ENCODE measurements around the gene DIPK1A.

Gene DIPK1A

DNA sequence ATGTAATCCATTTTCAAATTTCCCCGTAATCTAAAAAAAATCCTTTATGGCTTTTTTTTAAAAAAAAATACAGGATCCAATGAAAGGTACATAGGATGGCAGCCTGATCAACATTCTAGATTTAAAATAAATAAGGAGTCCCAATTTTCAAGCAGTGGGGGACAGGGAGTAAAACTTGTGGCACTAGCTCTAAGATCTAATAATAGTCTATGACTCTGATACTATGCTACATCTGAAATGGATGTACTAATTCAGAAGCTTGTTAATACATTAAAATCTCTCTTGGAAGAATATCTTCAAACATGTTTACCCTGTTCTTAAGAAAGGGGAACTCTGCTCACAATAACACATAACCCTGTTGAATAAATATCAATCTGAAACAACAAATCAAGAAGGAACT, 8.5 kb downstream of the DIPK1A start:
- DNase-seq (ENCODE audit: low spot score) = no peak

- DNase-seq (ENCODE audit: low spot score) = no peak
Observed at GRCh38 chr1:92951141-92951582, 10.1 kb downstream of the DIPK1A start.

- DNase-seq (ENCODE audit: low spot score) = no peak
Observed at GRCh38 chr1:92949937-92950817, 11.1 kb downstream of the DIPK1A start.

GRCh38 chr1:92948071-92948470, 13.2 kb downstream of the DIPK1A start:
- DNase-seq (ENCODE audit: low spot score) = no peak

DNA sequence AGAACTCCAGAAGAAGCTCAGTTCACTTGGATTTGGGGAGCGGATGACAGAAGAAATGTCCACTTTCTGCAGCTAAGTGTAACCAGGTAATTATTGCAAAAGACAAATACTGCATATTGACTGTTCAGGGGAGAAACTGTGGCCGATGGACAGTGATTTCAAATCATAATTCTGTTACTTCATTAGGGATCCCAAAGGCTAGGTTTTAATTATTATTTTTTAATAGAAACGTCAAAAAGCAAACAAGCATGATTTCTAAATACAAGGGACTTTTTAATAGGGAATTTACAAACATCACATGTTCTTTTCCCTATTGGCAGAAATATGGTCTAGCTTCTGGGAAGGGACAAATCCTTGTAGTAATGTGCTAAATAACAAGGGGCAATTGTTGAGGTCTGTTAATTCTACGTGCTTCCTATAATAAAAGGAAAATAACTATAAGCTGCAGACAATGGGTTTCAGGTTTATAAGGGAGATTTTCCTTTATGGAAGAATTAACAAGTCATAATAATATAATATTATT, 15.5 kb downstream of the DIPK1A start:
- no peak for DNase-seq (ENCODE audit: low spot score)

- no peak for DNase-seq (ENCODE audit: low spot score)
Observed at GRCh38 chr1:92944901-92945747, 16.1 kb downstream of the DIPK1A start.

- no peak for DNase-seq (ENCODE audit: low spot score)
Observed at GRCh38 chr1:92943502-92943847, 17.8 kb downstream of the DIPK1A start.

DNA sequence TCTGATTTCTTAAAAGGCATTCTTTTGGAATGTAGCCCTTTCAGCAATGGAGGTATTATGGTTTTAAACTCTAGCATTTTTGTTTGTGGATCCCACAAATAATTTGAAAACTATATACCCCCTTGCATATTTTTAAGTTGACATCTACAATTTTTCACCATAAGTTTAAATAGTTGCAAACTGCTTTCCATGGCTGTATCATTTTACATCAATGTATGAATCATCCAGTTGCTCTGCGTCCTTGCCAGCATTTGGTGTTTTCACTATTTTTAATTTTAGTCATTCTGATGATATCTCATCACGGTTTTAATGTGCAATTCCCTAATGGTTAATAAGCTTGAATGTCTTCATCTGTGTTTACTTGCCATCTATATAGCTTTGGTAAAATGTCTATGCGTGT, 20.7 kb downstream of the DIPK1A start:
- no peak for DNase-seq (ENCODE audit: low spot score)

- DNase-seq (ENCODE audit: low spot score) = no peak
Observed at GRCh38 chr1:92937731-92938130, 23.5 kb downstream of the DIPK1A start.

- DNase-seq (ENCODE audit: low spot score) = no peak
Observed at GRCh38 chr1:92936865-92937264, 24.4 kb downstream of the DIPK1A start.

GRCh38 chr1:92934395-92935378, 26.6 kb downstream of the DIPK1A start:
- peak; percentile 96 for DNase-seq (ENCODE audit: low spot score)

DNA sequence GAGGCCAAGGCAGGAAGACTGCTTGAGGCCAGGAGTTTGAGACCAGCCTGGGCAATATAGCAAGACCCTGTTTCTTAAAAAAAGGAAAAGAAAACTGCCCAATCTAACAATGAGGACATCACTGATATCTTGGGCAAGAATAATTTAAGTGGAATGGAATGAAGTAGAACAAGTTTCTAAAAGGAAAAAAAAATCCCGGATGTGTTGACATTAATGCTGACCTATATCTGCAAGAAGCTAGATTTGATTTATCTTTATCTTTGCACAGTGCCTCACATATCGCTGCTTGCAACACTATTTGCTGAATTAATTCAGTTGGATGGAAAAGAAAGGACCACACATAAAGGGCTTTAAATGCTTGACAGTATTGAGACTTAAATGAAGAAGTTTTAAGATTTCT, 27.8 kb downstream of the DIPK1A start:
- no peak for DNase-seq (ENCODE audit: low spot score)

GRCh38 chr1:92931691-92932090, 29.6 kb downstream of the DIPK1A start:
- no peak for DNase-seq (ENCODE audit: low spot score)

DNA sequence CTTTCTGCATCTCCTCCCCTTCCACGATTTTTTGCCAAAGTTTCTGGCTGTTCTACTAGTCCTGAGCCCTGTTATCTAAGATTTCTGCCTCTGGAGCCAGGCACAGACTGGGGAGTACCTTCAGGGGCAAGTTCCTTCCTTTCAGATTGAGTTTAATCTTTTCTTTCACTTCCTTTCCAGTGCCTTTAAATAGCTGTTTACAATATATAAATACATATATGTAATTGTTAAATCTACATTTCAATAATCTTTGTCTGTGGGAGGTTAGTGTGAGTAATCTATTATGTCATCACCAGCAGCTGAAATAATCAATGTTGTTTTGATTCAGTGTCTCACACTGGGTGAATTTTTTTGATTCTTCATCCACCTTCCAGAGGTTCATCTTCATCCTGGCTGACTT, 31.8 kb downstream of the DIPK1A start:
- no peak for DNase-seq (ENCODE audit: low spot score)

DNA sequence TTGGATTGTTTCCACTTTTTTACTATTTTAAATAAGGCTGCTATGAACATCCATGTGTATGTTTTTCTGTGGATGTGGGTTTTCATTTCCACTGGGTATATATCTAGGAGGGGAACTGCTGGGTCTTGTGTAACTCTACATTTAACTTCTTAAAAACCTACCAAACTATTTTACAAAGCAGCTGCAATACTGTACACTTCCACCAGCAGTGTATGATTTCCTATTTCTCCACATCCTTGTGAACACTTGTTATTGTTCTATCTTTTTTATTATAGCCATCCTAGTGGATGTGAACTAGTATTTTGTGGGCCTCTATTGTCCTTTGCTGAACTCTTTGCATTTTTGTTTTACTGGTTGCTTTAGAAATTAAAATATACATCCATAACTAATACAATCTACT, 33.4 kb downstream of the DIPK1A start:
- DNase-seq (ENCODE audit: low spot score) = no peak

GRCh38 chr1:92926873-92927272, 34.4 kb downstream of the DIPK1A start:
- no peak for DNase-seq (ENCODE audit: low spot score)

DNA sequence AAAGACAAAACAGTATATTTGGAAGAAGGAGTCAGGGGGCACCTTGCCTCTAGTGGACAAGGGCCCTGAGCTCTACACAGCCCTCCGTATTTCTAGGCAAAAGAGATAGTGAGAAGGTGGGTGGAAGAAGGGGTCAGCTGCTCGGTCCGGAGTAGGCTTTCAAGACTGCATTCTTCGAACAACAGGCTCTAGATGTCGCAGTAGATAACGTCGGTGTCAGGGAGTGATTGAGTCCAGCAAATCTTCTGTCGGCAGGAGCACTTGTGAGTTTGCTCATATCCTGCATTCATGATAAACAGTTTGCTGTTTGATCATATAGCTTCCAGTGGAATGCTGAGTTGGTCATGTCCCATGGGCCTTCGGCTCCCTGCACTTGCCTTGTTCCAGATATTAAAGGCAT, 36.8 kb downstream of the DIPK1A start:
- DNase-seq (ENCODE audit: low spot score) = no peak

DNA sequence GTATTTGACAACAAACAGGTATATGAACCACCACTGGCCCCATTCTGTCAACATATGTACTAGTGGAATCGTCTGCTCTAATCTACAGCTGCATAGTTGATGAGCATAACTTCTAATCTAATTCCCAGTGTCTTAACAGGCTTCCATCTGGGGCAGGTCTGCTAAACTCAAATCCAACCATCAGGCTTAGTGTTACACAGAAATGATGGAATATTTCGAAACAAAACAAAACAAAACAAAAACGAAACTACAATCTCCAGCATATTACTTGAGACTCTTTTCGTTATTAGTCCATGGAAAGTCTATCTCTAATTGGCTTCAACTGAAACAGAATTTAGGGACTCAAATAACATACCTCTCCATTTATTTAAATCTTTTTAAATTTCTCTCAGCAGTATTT, 37.6 kb downstream of the DIPK1A start:
- no peak for DNase-seq (ENCODE audit: low spot score)

GRCh38 chr1:92922356-92923035, 38.8 kb downstream of the DIPK1A start:
- no peak for DNase-seq (ENCODE audit: low spot score)

GRCh38 chr1:92921031-92922023, 39.9 kb downstream of the DIPK1A start:
- DNase-seq (ENCODE audit: low spot score) = no peak

Data from cerebellar cortex (tissue), 1 donor.